Measurements from ENCODE around the gene NSUN5.

- TF ChIP-seq, protein P1, sequence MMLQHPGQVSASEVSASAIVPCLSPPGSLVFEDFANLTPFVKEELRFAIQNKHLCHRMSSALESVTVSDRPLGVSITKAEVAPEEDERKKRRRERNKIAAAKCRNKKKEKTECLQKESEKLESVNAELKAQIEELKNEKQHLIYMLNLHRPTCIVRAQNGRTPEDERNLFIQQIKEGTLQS (IDR thresholded peaks at IDR 0.05) = no peak
- TF ChIP-seq, protein P2, sequence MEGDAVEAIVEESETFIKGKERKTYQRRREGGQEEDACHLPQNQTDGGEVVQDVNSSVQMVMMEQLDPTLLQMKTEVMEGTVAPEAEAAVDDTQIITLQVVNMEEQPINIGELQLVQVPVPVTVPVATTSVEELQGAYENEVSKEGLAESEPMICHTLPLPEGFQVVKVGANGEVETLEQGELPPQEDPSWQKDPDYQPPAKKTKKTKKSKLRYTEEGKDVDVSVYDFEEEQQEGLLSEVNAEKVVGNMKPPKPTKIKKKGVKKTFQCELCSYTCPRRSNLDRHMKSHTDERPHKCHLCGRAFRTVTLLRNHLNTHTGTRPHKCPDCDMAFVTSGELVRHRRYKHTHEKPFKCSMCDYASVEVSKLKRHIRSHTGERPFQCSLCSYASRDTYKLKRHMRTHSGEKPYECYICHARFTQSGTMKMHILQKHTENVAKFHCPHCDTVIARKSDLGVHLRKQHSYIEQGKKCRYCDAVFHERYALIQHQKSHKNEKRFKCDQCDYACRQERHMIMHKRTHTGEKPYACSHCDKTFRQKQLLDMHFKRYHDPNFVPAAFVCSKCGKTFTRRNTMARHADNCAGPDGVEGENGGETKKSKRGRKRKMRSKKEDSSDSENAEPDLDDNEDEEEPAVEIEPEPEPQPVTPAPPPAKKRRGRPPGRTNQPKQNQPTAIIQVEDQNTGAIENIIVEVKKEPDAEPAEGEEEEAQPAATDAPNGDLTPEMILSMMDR (IDR thresholded peaks at IDR 0.05 in 2 of 3, conservative IDR thresholded peaks at IDR 0.05 in 1 of 3; ENCODE audit: borderline replicate concordance in 1 of 3, insufficient read depth in 1 of 3, low read depth in 2 of 3, low read length in 2 of 3) = no peak
- TF ChIP-seq POLR2A (IDR thresholded peaks at IDR 0.05; ENCODE audit: borderline replicate concordance, extremely low read depth, insufficient read depth, insufficient read length) (no peak), ZNF274 (IDR thresholded peaks at IDR 0.05; ENCODE audit: low read depth, low read length) (no peak)
These were observed 23.8 kb upstream of the NSUN5 start for GRCh38 chr7:73332447-73332846.

All from HCT116 (cell line).